ENCODE measurements around the gene RP9. TPM values are rescaled to one million over a fixed set of nuclear protein-coding genes. Genes with fewer than 3 reads are reported as not detected.

The RP9 gene
- total RNA-seq, 1 donor from 2014 or later = 29.4 TPM

GRCh38 chr7:33143996-33144718 is 35.0 kb upstream of the RP9 start:
- no peak overlapping the region for H3K9ac ChIP-seq
- peaks cover 3% of the 10 kb centered on the region for H3K4me1 Mint-ChIP-seq
- H3K27ac Mint-ChIP-seq = no peak overlapping the region
- peaks cover 2% of the 10 kb centered on the region for H3K36me3 Mint-ChIP-seq
- H3K4me3 Mint-ChIP-seq = no peak overlapping the region
- no peaks in the 10 kb centered on the region for H3K79me2 ChIP-seq (ENCODE audit: low read depth)
- no peaks in the 10 kb centered on the region for H3K27me3 Mint-ChIP-seq (ENCODE audit: insufficient read depth, low read depth)
- peaks cover 8% of the 10 kb centered on the region for H3K9me3 Mint-ChIP-seq
- no peak overlapping the region for H3K4me2 ChIP-seq
- peaks cover 5% of the 10 kb centered on the region for H3K4me1 ChIP-seq
- no peak overlapping the region for H3K4me3 ChIP-seq
- H3K9me3 ChIP-seq (ENCODE audit: low read depth) = peaks cover 8% of the 10 kb centered on the region
- no peak for DNase-seq (ENCODE audit: low spot score)
- no peak for TF ChIP-seq EZH2phosphoT487 (IDR thresholded peaks at IDR 0.05)
- TF ChIP-seq EZH2 (IDR thresholded peaks at IDR 0.05) = no peak
- TF ChIP-seq CTCF (IDR thresholded peaks at IDR 0.05) = no peak
- no peak overlapping the region for H3K27ac ChIP-seq
- no peaks in the 10 kb centered on the region for H3K27me3 ChIP-seq
- peaks cover 5% of the 10 kb centered on the region for H3K36me3 ChIP-seq
- no peak overlapping the region for H2AFZ ChIP-seq (replicated peaks)
- no peaks in the 10 kb centered on the region for H3F3A ChIP-seq (ENCODE audit: low read depth)
- no peaks in the 10 kb centered on the region for H4K20me1 ChIP-seq (ENCODE audit: low read depth)

- Histone ChIP-seq H3K79me2 (ENCODE audit: low read depth) (no peaks in the 10 kb centered on the region), H3F3A (ENCODE audit: low read depth) (no peaks in the 10 kb centered on the region)
- no peak overlapping the region for H3K27ac Mint-ChIP-seq
Measured at GRCh38 chr7:33142585-33142984, 33.4 kb upstream of the RP9 start.

GRCh38 chr7:33137103-33137502 is 27.9 kb upstream of the RP9 start:
- Histone ChIP-seq H2AFZ (replicated peaks) (no peak overlapping the region), H3K4me2 (no peak overlapping the region), H3K36me3 (no peaks in the 10 kb centered on the region), H3K9me3 (ENCODE audit: low read depth) (no peaks in the 10 kb centered on the region), H4K20me1 (ENCODE audit: low read depth) (no peaks in the 10 kb centered on the region), H3K9ac (no peak overlapping the region), H3F3A (ENCODE audit: low read depth) (no peaks in the 10 kb centered on the region), H3K4me1 (no peaks in the 10 kb centered on the region), H3K4me3 (no peak overlapping the region), H3K27me3 (no peaks in the 10 kb centered on the region), H3K27ac (no peak overlapping the region), H3K79me2 (ENCODE audit: low read depth) (no peaks in the 10 kb centered on the region)
- peaks cover 2% of the 10 kb centered on the region for H3K27me3 Mint-ChIP-seq (ENCODE audit: insufficient read depth, low read depth)
- peaks cover 2% of the 10 kb centered on the region for H3K36me3 Mint-ChIP-seq
- no peak overlapping the region for H3K27ac Mint-ChIP-seq
- H3K4me1 Mint-ChIP-seq = no peaks in the 10 kb centered on the region
- no peak for TF ChIP-seq EZH2 (IDR thresholded peaks at IDR 0.05)
- TF ChIP-seq CTCF (IDR thresholded peaks at IDR 0.05) = no peak
- TF ChIP-seq EZH2phosphoT487 (IDR thresholded peaks at IDR 0.05) = no peak
- no peak for DNase-seq (ENCODE audit: low spot score)
- H3K4me3 Mint-ChIP-seq = no peak overlapping the region
- peaks cover 6% of the 10 kb centered on the region for H3K9me3 Mint-ChIP-seq

More at GRCh38 chr7:33142585-33142984, 33.4 kb upstream of the RP9 start:
- Histone ChIP-seq H3K27me3 (no peaks in the 10 kb centered on the region), H3K27ac (no peak overlapping the region), H3K4me2 (no peak overlapping the region), H3K4me3 (no peak overlapping the region), H3K4me1 (no peaks in the 10 kb centered on the region), H3K9me3 (ENCODE audit: low read depth) (peaks cover 8% of the 10 kb centered on the region), H3K9ac (no peak overlapping the region), H2AFZ (replicated peaks) (no peak overlapping the region), H3K36me3 (peaks cover 5% of the 10 kb centered on the region), H4K20me1 (ENCODE audit: low read depth) (no peaks in the 10 kb centered on the region)
- DNase-seq (ENCODE audit: low spot score) = no peak
- Mint-ChIP-seq H3K4me1 (no peaks in the 10 kb centered on the region), H3K9me3 (peaks cover 8% of the 10 kb centered on the region), H3K36me3 (peaks cover 2% of the 10 kb centered on the region), H3K27me3 (ENCODE audit: insufficient read depth, low read depth) (no peaks in the 10 kb centered on the region), H3K4me3 (no peak overlapping the region)
- TF ChIP-seq EZH2phosphoT487 (IDR thresholded peaks at IDR 0.05) (no peak), CTCF (IDR thresholded peaks at IDR 0.05) (no peak), EZH2 (IDR thresholded peaks at IDR 0.05) (no peak)
